ENCODE data around the gene ZNF217.
"Not testable (repeated sequence)": the region's sequence is repeated elsewhere in the genome, so short reads cannot be mapped to it uniquely, and the experiment has no call there.

ZNF217 gene

DNA sequence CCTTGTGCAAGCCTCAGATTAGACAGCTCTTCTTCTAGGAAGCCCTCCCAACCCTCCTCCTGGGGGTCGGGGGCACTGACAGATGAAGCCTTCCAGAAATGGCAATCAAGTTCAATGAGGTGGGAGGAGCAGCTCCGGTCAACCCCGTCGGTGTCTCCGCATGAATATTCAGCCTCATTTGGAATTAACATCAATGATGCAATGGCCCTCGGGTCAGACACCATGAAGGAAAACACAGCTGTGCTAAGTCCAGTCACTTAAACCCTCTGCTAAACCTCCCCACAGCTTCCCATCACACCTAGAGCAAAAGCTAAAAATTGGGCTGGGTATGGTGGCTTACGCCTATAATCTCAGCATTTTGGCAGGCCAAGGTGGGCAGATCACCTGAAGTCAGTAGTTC lies 36.5 kb downstream of the ZNF217 start:
- H3K4me2 ChIP-seq (ENCODE audit: low read length): no peak overlapping the region

DNA sequence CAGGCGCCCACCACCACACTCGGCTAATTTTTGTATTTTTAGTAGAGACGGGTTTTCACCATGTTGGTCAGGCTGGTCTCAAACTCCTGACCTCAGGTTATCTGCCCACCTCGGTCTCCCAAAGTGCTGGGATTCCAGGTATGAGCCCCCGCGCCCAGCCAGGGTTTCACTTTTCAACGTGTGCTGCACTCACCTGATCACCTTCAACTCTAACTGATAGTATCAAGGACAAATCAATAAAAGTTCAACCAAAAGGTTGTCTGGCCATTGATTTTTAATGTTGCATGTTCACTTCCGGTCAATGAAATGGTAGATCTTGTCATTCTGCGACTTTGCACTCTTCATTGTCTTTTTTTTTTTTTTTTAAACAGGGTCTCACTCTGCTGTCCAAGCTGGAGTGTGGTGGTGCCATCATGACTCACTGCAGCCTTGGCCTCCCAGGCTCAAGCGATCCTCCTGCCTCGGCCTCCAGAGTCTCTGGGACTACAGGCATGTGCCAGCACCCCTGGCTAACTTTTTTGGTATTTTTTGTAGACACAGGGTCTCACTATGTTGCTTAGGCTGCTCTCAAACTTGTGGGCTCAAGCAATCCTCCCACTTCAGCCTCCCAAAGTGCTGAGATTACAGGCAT lies 37.3 kb downstream of the ZNF217 start:
- no peaks in the 10 kb centered on the region for H3K36me3 ChIP-seq (replicated peaks; ENCODE audit: low read depth, low read length)
- no peak for TF ChIP-seq EZH2phosphoT487 (IDR thresholded peaks at IDR 0.05; ENCODE audit: low read depth)
- TF ChIP-seq, protein P1, sequence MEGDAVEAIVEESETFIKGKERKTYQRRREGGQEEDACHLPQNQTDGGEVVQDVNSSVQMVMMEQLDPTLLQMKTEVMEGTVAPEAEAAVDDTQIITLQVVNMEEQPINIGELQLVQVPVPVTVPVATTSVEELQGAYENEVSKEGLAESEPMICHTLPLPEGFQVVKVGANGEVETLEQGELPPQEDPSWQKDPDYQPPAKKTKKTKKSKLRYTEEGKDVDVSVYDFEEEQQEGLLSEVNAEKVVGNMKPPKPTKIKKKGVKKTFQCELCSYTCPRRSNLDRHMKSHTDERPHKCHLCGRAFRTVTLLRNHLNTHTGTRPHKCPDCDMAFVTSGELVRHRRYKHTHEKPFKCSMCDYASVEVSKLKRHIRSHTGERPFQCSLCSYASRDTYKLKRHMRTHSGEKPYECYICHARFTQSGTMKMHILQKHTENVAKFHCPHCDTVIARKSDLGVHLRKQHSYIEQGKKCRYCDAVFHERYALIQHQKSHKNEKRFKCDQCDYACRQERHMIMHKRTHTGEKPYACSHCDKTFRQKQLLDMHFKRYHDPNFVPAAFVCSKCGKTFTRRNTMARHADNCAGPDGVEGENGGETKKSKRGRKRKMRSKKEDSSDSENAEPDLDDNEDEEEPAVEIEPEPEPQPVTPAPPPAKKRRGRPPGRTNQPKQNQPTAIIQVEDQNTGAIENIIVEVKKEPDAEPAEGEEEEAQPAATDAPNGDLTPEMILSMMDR (IDR thresholded peaks at IDR 0.05; ENCODE audit: low read depth, low read length): no peak
- H4K20me1 ChIP-seq (ENCODE audit: insufficient read depth, low read length): no peaks in the 10 kb centered on the region
- H3K27ac ChIP-seq (ENCODE audit: low read length): no peak overlapping the region
- no peak overlapping the region for H3K4me3 ChIP-seq (ENCODE audit: low read length)
- H3K27me3 ChIP-seq (ENCODE audit: low read depth, low read length): no peaks in the 10 kb centered on the region
- H3K79me2 ChIP-seq (ENCODE audit: low read length): no peaks in the 10 kb centered on the region
- no peak overlapping the region for H3K9ac ChIP-seq (ENCODE audit: low read length)
- H3K4me2 ChIP-seq (ENCODE audit: low read length): no peak overlapping the region
- H2AFZ ChIP-seq (ENCODE audit: low read depth, low read length): no peak overlapping the region
- peaks cover 18% of the 10 kb centered on the region for H3K4me1 ChIP-seq (ENCODE audit: low read length)
- no peaks in the 10 kb centered on the region for H3K9me3 ChIP-seq (ENCODE audit: insufficient read depth, low read length)

More for the DNA sequence above, 36.5 kb downstream of the ZNF217 start:
- Histone ChIP-seq H3K27me3 (ENCODE audit: low read depth, low read length) (no peaks in the 10 kb centered on the region), H3K4me3 (ENCODE audit: low read length) (no peak overlapping the region), H4K20me1 (ENCODE audit: insufficient read depth, low read length) (no peaks in the 10 kb centered on the region), H3K27ac (ENCODE audit: low read length) (no peak overlapping the region), H2AFZ (ENCODE audit: low read depth, low read length) (no peak overlapping the region), H3K9me3 (ENCODE audit: insufficient read depth, low read length) (no peaks in the 10 kb centered on the region), H3K9ac (ENCODE audit: low read length) (no peak overlapping the region), H3K4me1 (ENCODE audit: low read length) (peaks cover 14% of the 10 kb centered on the region), H3K36me3 (replicated peaks; ENCODE audit: low read depth, low read length) (no peaks in the 10 kb centered on the region), H3K79me2 (ENCODE audit: low read length) (no peaks in the 10 kb centered on the region)
- TF ChIP-seq, protein P1 (IDR thresholded peaks at IDR 0.05; ENCODE audit: low read depth, low read length): no peak
- no peak for TF ChIP-seq EZH2phosphoT487 (IDR thresholded peaks at IDR 0.05; ENCODE audit: low read depth)

GRCh38 chr20:53555816-53556215 lies 37.8 kb downstream of the ZNF217 start:
- Histone ChIP-seq H3K9me3 (ENCODE audit: insufficient read depth, low read length) (no peaks in the 10 kb centered on the region), H3K4me2 (ENCODE audit: low read length) (peak overlapping the region; percentile 78), H3K79me2 (ENCODE audit: low read length) (no peaks in the 10 kb centered on the region), H3K9ac (ENCODE audit: low read length) (no peak overlapping the region), H3K27me3 (ENCODE audit: low read depth, low read length) (no peaks in the 10 kb centered on the region), H3K4me3 (ENCODE audit: low read length) (peak overlapping the region; percentile 4), H4K20me1 (ENCODE audit: insufficient read depth, low read length) (no peaks in the 10 kb centered on the region), H3K4me1 (ENCODE audit: low read length) (peaks cover 18% of the 10 kb centered on the region), H3K27ac (ENCODE audit: low read length) (peak overlapping the region; percentile 1; the same call in 1 of the 2 replicates), H2AFZ (ENCODE audit: low read depth, low read length) (no peak overlapping the region), H3K36me3 (replicated peaks; ENCODE audit: low read depth, low read length) (no peaks in the 10 kb centered on the region)
- no peak for TF ChIP-seq EZH2phosphoT487 (IDR thresholded peaks at IDR 0.05; ENCODE audit: low read depth)
- TF ChIP-seq, protein P1 (IDR thresholded peaks at IDR 0.05; ENCODE audit: low read depth, low read length): no peak

DNA sequence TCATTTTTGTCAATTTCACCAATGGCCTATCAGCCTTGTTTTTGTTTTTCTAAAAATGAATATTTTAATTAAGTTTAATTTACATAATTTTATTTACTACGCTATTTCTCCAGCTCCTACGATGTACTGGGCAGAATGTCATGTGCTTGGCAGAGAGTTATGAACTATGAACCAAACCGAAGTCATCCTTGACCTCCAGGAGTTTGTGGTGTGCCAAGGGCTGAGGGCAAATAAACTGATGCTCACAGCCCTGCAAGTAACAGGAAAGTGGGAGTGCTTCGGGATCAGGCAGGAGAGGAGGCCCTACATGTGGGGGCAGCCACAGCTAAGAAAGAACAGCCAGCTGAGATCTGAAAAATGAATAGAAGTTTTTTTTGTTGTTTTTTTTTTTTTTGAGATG lies 38.6 kb downstream of the ZNF217 start:
- no peaks in the 10 kb centered on the region for H3K9me3 ChIP-seq (ENCODE audit: insufficient read depth, low read length)
- no peak for TF ChIP-seq EZH2phosphoT487 (IDR thresholded peaks at IDR 0.05; ENCODE audit: low read depth)
- no peak overlapping the region for H3K9ac ChIP-seq (ENCODE audit: low read length)
- no peaks in the 10 kb centered on the region for H3K36me3 ChIP-seq (replicated peaks; ENCODE audit: low read depth, low read length)
- H2AFZ ChIP-seq (ENCODE audit: low read depth, low read length): no peak overlapping the region
- H3K79me2 ChIP-seq (ENCODE audit: low read length): no peaks in the 10 kb centered on the region
- H3K4me2 ChIP-seq (ENCODE audit: low read length): peak overlapping the region; percentile 78
- H4K20me1 ChIP-seq (ENCODE audit: insufficient read depth, low read length): no peaks in the 10 kb centered on the region
- no peak overlapping the region for H3K27ac ChIP-seq (ENCODE audit: low read length)
- peak overlapping the region; percentile 47 for H3K4me3 ChIP-seq (ENCODE audit: low read length)
- peaks cover 18% of the 10 kb centered on the region for H3K4me1 ChIP-seq (ENCODE audit: low read length)
- H3K27me3 ChIP-seq (ENCODE audit: low read depth, low read length): no peaks in the 10 kb centered on the region

- H3K27ac ChIP-seq (ENCODE audit: low read length); H3K9ac ChIP-seq (ENCODE audit: low read length); H3K9me3 ChIP-seq (ENCODE audit: insufficient read depth, low read length); H3K36me3 ChIP-seq (replicated peaks; ENCODE audit: low read depth, low read length); H3K4me3 ChIP-seq (ENCODE audit: low read length); H3K27me3 ChIP-seq (ENCODE audit: low read depth, low read length); H3K4me2 ChIP-seq (ENCODE audit: low read length); H4K20me1 ChIP-seq (ENCODE audit: insufficient read depth, low read length); H3K79me2 ChIP-seq (ENCODE audit: low read length); H2AFZ ChIP-seq (ENCODE audit: low read depth, low read length): not testable (repeated sequence)
- peaks cover 19% of the 10 kb centered on the region for H3K4me1 ChIP-seq (ENCODE audit: low read length)
These were observed 41.1 kb downstream of the ZNF217 start for GRCh38 chr20:53552572-53552893.

DNA sequence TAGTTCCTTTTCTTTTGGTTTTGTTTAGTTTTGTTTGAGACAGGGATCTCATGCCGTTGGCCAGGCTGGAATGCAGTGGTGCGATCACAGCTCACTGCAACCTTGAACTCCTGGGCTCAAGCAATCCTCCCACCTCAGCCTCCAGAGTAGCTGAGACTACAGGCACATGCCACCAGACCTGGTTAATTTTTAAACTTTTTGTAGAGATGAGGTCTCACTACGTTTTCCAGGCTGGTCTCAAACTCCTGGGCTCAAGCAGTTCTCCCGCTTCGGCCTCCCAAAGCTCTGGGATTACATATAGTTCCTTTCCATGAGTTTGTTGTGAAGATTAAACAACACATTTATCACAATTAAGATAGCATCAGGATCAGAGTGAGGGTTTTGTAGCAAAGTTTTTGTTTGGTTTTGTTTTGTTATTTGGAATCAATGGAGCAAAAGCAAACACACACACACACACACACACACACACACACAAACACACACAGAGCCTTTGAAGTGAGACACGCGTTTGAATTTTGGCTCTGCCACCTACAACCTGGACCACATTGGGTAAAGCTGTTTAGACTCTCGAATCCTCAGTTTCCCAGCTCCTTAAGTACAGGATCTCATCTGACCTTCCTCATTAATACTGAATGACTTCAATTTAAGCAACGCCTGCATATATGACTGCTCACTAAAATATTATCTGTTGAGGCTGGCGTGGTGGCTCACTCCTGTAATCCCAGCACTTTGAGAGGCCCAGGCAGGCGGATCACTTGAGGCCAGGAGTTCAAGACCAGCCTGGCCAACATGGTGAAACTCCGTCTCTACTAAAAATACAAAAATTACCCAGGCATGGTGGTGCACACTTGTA lies 41.7 kb downstream of the ZNF217 start:
- H3K4me2 ChIP-seq (ENCODE audit: low read length); H3K9ac ChIP-seq (ENCODE audit: low read length); H3K79me2 ChIP-seq (ENCODE audit: low read length); H3K27ac ChIP-seq (ENCODE audit: low read length); H4K20me1 ChIP-seq (ENCODE audit: insufficient read depth, low read length); H3K4me3 ChIP-seq (ENCODE audit: low read length); H3K36me3 ChIP-seq (replicated peaks; ENCODE audit: low read depth, low read length); H3K9me3 ChIP-seq (ENCODE audit: insufficient read depth, low read length); H2AFZ ChIP-seq (ENCODE audit: low read depth, low read length); H3K27me3 ChIP-seq (ENCODE audit: low read depth, low read length): not testable (repeated sequence)
- peaks cover 21% of the 10 kb centered on the region for H3K4me1 ChIP-seq (ENCODE audit: low read length)

Data from OCI-LY3 (cell line).